Endodermal cell (in vitro differentiated cells): ENCODE data around the gene MPRIP. TPM values are rescaled to one million over a fixed set of nuclear protein-coding genes. Genes with fewer than 3 reads are reported as not detected.

Experiments
- DNase-seq: peaks from one replicate; pipeline ENCODE4 v3.0.0-alpha.2; 2017
- H3K27ac ChIP-seq: 2 replicates; pipeline ENCODE4 v1.5.1; 2013; ENCODE audit warnings: mild to moderate bottlenecking, low read depth, low read length, moderate library complexity
- H3K27me3 ChIP-seq: 2 replicates; pipeline ENCODE4 v1.6.1; 2013; ENCODE audit warnings: mild to moderate bottlenecking, low read length, moderate library complexity; ENCODE audit not compliant: insufficient read depth, control insufficient read depth, poor library complexity, severe bottlenecking
- H3K36me3 ChIP-seq: 2 replicates; pipeline ENCODE4 v1.7.0; 2013; ENCODE audit warnings: mild to moderate bottlenecking, low read length, moderate library complexity; ENCODE audit not compliant: control insufficient read depth, insufficient read depth
- H3K4me1 ChIP-seq: one replicate; pipeline ENCODE4 v1.7.0; 2013; ENCODE audit warnings: low read length; ENCODE audit not compliant: control insufficient read depth, insufficient read depth
- H3K4me3 ChIP-seq: 2 replicates; pipeline ENCODE4 v1.5.1; 2013; ENCODE audit warnings: mild to moderate bottlenecking, low read length, moderate library complexity
- H3K9ac ChIP-seq: 2 replicates; pipeline ENCODE4 v1.6.1; 2013; ENCODE audit warnings: mild to moderate bottlenecking, low read length, moderate library complexity; ENCODE audit not compliant: poor library complexity, severe bottlenecking; ENCODE audit errors: extremely low read depth
- H3K9me3 ChIP-seq: 2 replicates; pipeline ENCODE4 v1.6.1; 2013; ENCODE audit warnings: mild to moderate bottlenecking, low read length, moderate library complexity; ENCODE audit not compliant: control insufficient read depth
- H3K27ac Mint-ChIP-seq: 2 replicates; pipeline ENCODE4 v1.8.0; 2020; ENCODE audit warnings: mixed read lengths
- H3K27me3 Mint-ChIP-seq: 2 replicates; pipeline ENCODE4 v1.8.0; 2021; ENCODE audit warnings: mild to moderate bottlenecking, mixed read lengths; ENCODE audit not compliant: insufficient read depth
- H3K36me3 Mint-ChIP-seq: 2 replicates; pipeline ENCODE4 v1.8.0; 2020; ENCODE audit warnings: low read depth, mixed read lengths
- H3K4me1 Mint-ChIP-seq: 2 replicates; pipeline ENCODE4 v1.8.0; 2020; ENCODE audit warnings: mixed read lengths
- H3K4me3 Mint-ChIP-seq: 2 replicates; pipeline ENCODE4 v1.8.0; 2020; ENCODE audit warnings: mild to moderate bottlenecking, moderate library complexity, mixed read lengths
- H3K9me3 Mint-ChIP-seq: 2 replicates; pipeline ENCODE4 v1.8.0; 2020; ENCODE audit warnings: mild to moderate bottlenecking, mixed read lengths
- WGBS, 2 experiments: methylation state at CpG; one replicate each; pipeline versions ENCODE4 v1.1.5 to v1.1.7; 2013; ENCODE audit warnings: missing lambda C conversion rate in 2 of 2, mixed read lengths in 1 of 2; ENCODE audit not compliant: insufficient coverage in 1 of 2, insufficient read length in 1 of 2; 5-methylcytosine and 5-hydroxymethylcytosine counted together
- total RNA-seq, 2 donors: library from RNA; stranded (reverse); fragmentation: NEBNext Ultra II Directional in 1 of 2; extraction: Animal tissue kit (Norgen Biotek cat#: 25700) in 1 of 2; gene quantifications; 2 replicates in 1 of 2; 3 replicates in 1 of 2; pipeline ENCODE4 v1.2.1, GENCODE V29; 2021
- TF ChIP-seq, protein P1 (sequence below): fragments of 200-600 bp; sonication (generic); conservative IDR thresholded peaks from 2 replicates; pipeline ENCODE4 v1.5.0; 2021; ENCODE audit warnings: antibody characterized with exemption, mild to moderate bottlenecking

The MPRIP gene
- total RNA-seq, 2 donors from 2014 or later = 154 to 155 TPM

DNA sequence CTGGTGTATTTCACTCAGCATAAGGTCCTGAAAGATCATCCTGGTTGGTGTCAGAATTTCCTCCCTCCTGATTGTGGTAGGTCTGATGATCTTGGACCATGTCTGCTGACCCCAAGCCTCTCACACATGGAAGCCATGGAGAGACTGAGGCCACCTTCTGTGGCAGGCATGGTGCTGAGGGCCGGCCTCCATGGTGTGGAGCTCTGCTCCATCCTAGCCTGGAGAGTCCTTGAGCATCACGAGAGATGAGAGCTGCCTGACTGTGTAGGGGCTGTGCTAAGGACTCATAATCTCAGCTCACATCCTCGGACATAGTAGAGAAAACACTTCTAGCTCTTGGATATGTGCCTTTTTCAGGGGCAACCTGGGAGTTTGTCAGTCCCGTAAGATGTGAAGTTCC is 40.6 kb downstream of the MPRIP start:
- no peaks in the 10 kb centered on the region for H3K9me3 ChIP-seq
- no peak overlapping the region for H3K4me3 ChIP-seq
- Mint-ChIP-seq H3K36me3 (peaks cover 15% of the 10 kb centered on the region), H3K4me3 (no peak overlapping the region), H3K4me1 (peaks cover 26% of the 10 kb centered on the region), H3K27ac (peak overlapping the region; percentile 1), H3K27me3 (no peaks in the 10 kb centered on the region), H3K9me3 (no peaks in the 10 kb centered on the region)
- no peak overlapping the region for H3K27ac ChIP-seq
- no peak for DNase-seq
- TF ChIP-seq, protein P1, sequence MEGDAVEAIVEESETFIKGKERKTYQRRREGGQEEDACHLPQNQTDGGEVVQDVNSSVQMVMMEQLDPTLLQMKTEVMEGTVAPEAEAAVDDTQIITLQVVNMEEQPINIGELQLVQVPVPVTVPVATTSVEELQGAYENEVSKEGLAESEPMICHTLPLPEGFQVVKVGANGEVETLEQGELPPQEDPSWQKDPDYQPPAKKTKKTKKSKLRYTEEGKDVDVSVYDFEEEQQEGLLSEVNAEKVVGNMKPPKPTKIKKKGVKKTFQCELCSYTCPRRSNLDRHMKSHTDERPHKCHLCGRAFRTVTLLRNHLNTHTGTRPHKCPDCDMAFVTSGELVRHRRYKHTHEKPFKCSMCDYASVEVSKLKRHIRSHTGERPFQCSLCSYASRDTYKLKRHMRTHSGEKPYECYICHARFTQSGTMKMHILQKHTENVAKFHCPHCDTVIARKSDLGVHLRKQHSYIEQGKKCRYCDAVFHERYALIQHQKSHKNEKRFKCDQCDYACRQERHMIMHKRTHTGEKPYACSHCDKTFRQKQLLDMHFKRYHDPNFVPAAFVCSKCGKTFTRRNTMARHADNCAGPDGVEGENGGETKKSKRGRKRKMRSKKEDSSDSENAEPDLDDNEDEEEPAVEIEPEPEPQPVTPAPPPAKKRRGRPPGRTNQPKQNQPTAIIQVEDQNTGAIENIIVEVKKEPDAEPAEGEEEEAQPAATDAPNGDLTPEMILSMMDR = no peak
- H3K27me3 ChIP-seq = no peaks in the 10 kb centered on the region
- WGBS, 2 experiments = 93 to 96% methylated on average over 3 to 4 of the region's 4 CpGs
- peaks cover 22% of the 10 kb centered on the region for H3K36me3 ChIP-seq
- peaks cover 20% of the 10 kb centered on the region for H3K4me1 ChIP-seq
- H3K9ac ChIP-seq = no peak overlapping the region

DNA sequence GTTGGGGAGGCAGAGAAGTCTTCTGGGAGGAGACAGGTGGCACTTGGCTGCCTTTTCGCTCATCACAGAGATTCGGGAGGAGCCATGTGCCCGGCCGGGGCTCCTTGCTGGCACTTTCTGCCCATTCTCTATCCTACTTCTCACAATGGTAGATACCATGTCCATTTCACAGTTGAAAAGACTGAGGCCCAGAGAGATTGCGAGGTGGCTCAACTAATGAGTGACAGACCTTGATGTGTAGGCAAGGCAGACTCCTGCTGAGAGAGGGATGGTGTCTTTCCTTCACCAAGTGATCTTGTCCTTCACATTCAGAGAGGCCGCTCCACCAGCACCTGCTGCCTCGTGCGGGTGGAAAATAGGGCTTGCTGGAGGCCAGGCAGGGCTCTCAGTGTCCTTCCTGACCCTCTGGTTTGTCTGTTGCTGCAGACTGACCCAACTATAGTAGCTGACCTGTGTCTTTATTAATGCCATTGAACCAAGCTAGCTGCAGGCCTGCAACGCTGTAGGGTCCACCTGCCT is 42.1 kb downstream of the MPRIP start:
- H3K27me3 Mint-ChIP-seq = no peaks in the 10 kb centered on the region
- no peak for DNase-seq
- H3K27ac Mint-ChIP-seq = no peak overlapping the region
- H3K27me3 ChIP-seq = no peaks in the 10 kb centered on the region
- peaks cover 18% of the 10 kb centered on the region for H3K36me3 ChIP-seq
- H3K36me3 Mint-ChIP-seq = peaks cover 20% of the 10 kb centered on the region
- WGBS, 2 experiments = 94 to 100% methylated on average over 4 to 9 of the region's 9 CpGs
- H3K4me3 ChIP-seq = no peak overlapping the region
- no peak overlapping the region for H3K4me3 Mint-ChIP-seq
- peaks cover 15% of the 10 kb centered on the region for H3K4me1 ChIP-seq
- TF ChIP-seq, protein P1 = no peak
- no peak overlapping the region for H3K27ac ChIP-seq
- H3K9ac ChIP-seq = no peak overlapping the region
- H3K9me3 ChIP-seq = no peaks in the 10 kb centered on the region
- H3K4me1 Mint-ChIP-seq = peaks cover 17% of the 10 kb centered on the region
- H3K9me3 Mint-ChIP-seq = no peaks in the 10 kb centered on the region

DNA sequence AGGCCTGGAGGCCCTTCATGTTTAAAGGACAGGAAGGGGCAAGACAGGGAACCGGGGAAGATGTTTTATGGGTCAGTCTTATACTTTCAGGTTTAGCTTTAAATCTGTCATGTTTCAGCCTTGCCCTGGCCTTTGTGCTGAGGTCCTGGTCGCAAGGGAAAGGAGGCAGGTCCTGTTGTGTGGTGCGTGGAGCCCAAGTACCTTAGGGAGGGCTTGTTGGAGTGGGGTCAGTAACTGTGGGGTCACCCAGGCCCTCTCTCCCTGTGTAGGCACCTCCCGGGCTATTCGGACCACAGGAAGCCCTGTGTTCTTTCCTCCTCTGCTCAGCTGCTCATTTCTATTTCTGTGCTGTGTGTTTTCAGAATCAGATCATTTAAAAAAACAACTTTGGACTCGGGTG is 42.7 kb downstream of the MPRIP start:
- no peak overlapping the region for H3K4me3 ChIP-seq
- no peak for DNase-seq
- WGBS, 2 experiments = 93 to 94% methylated on average over 3 to 6 of the region's 6 CpGs
- TF ChIP-seq, protein P1 = no peak
- H3K4me1 ChIP-seq = peaks cover 10% of the 10 kb centered on the region
- peaks cover 22% of the 10 kb centered on the region for H3K36me3 Mint-ChIP-seq
- H3K4me3 Mint-ChIP-seq = no peak overlapping the region
- no peaks in the 10 kb centered on the region for H3K9me3 ChIP-seq
- no peaks in the 10 kb centered on the region for H3K27me3 Mint-ChIP-seq
- H3K27ac Mint-ChIP-seq = no peak overlapping the region
- no peak overlapping the region for H3K27ac ChIP-seq
- peaks cover 12% of the 10 kb centered on the region for H3K4me1 Mint-ChIP-seq
- no peaks in the 10 kb centered on the region for H3K9me3 Mint-ChIP-seq
- H3K9ac ChIP-seq = no peak overlapping the region
- H3K36me3 ChIP-seq = peaks cover 18% of the 10 kb centered on the region
- H3K27me3 ChIP-seq = no peaks in the 10 kb centered on the region
